Prostate gland (tissue), 2 donors: ENCODE data around the gene ZNRF3. TPM values are rescaled to one million over a fixed set of nuclear protein-coding genes. Genes with fewer than 3 reads are reported as not detected.
"Not testable (repeated sequence)": the region's sequence is repeated elsewhere in the genome, so short reads cannot be mapped to it uniquely, and the experiment has no call there.

Experiments
- DNase-seq: peaks from one replicate; pipeline ENCODE4 v3.0.0-alpha.2; 2019; ENCODE audit warnings: low spot score
- H3K27ac ChIP-seq, 2 donors: fragments of 200-600 bp; sonication (generic); 2 replicates each; pipeline ENCODE4 v1.5.1; 2017 to 2019
- H3K27me3 ChIP-seq: fragments of 200-600 bp; sonication (generic); replicated peaks from 2 replicates; pipeline ENCODE4 v1.5.1; 2019; ENCODE audit not compliant: insufficient read depth
- H3K36me3 ChIP-seq, 2 donors: fragments of 200-600 bp; sonication (generic); 1 replicate in 1 of 2; 2 replicates in 1 of 2; pipeline versions ENCODE4 v1.5.1 to v1.8.1; 2017 to 2019
- H3K4me1 ChIP-seq: fragments of 200-600 bp; sonication (generic); replicated peaks from 2 replicates; pipeline ENCODE4 v1.5.1; 2019
- H3K4me3 ChIP-seq, 2 donors: fragments of 200-600 bp; sonication (generic); 2 replicates each; pipeline ENCODE4 v1.5.1; 2017 to 2019
- H3K9me3 ChIP-seq: fragments of 200-600 bp; sonication (generic); 2 replicates; pipeline ENCODE4 v1.5.1; 2017
- POLR2A ChIP-seq: fragments of 450-650 bp; IDR thresholded peaks from one replicate; pipeline ENCODE4 v1.6.1; 2016; ENCODE audit warnings: antibody characterized with exemption, mild to moderate bottlenecking
- POLR2AphosphoS5 ChIP-seq: sonication (generic); formaldehyde crosslinking; IDR thresholded peaks from one replicate; pipeline ENCODE4 v1.6.1; 2017; ENCODE audit warnings: antibody characterized with exemption
- WGBS: methylation state at CpG from one replicate; pipeline ENCODE4 v1.1.5; 2018; 5-methylcytosine and 5-hydroxymethylcytosine counted together
- intact Hi-C: fragments of 100-400 bp; cut with DNase I; formaldehyde crosslinking; loops from one replicate; pipeline ENCODE4 v1.14.2; 2022
- total RNA-seq, 2 donors: library from RNA; depleted of rRNA; stranded (reverse); fragments of >200 nt; gene quantifications; one replicate each; pipeline ENCODE4 v1.1.0, GENCODE V29; 2016
- TF ChIP-seq, protein P1 (sequence below), 4 experiments: fragments of 200-600 bp in 2 of 4; fragments of 450-650 bp in 2 of 4; sonication (generic) in 2 of 4; IDR thresholded peaks; 1 replicate in 3 of 4; 2 replicates in 1 of 4; pipeline ENCODE4 v1.5.1; 2016 to 2019; ENCODE audit warnings: antibody characterized with exemption in 4 of 4, mild to moderate bottlenecking in 2 of 4, moderate library complexity in 2 of 4

ZNRF3 gene
- total RNA-seq, 2 donors from 2014 or later: 38.5 to 46.1 TPM

DNA sequence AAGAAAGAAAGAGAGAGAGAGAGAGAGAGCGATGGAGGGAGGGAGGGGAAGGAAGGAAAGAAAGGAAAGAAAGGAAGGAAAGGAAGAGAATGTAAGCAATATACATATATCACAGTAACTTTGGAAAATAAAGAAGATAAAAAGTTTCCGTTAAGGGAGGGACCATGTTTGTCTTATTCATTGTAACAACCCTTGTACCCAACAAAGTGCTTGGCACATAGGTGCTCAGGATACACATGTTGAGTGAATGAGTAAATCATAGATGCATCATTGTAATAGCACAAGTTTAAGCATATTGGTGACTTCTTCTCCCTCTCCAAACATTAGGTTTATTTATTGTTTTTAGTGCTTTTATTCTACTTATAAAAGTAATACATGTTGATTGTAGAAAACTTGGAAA lies 39.7 kb upstream of the ZNRF3 start:
- no peaks in the 10 kb centered on the region for H3K4me1 ChIP-seq
- TF ChIP-seq POLR2AphosphoS5 (no peak), POLR2A (no peak)
- TF ChIP-seq, protein P1, sequence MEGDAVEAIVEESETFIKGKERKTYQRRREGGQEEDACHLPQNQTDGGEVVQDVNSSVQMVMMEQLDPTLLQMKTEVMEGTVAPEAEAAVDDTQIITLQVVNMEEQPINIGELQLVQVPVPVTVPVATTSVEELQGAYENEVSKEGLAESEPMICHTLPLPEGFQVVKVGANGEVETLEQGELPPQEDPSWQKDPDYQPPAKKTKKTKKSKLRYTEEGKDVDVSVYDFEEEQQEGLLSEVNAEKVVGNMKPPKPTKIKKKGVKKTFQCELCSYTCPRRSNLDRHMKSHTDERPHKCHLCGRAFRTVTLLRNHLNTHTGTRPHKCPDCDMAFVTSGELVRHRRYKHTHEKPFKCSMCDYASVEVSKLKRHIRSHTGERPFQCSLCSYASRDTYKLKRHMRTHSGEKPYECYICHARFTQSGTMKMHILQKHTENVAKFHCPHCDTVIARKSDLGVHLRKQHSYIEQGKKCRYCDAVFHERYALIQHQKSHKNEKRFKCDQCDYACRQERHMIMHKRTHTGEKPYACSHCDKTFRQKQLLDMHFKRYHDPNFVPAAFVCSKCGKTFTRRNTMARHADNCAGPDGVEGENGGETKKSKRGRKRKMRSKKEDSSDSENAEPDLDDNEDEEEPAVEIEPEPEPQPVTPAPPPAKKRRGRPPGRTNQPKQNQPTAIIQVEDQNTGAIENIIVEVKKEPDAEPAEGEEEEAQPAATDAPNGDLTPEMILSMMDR (IDR thresholded peaks at IDR 0.05): no peak
- no peaks in the 10 kb centered on the region for H3K9me3 ChIP-seq
- no peak overlapping the region for H3K4me3 ChIP-seq
- intact Hi-C loops: no loop called here
- no peaks in the 10 kb centered on the region for H3K27me3 ChIP-seq
- no peak for DNase-seq
- 83% methylated on average over 2 of the region's 2 CpGs for WGBS
- no peak overlapping the region for H3K27ac ChIP-seq
- H3K36me3 ChIP-seq: no peaks in the 10 kb centered on the region

DNA sequence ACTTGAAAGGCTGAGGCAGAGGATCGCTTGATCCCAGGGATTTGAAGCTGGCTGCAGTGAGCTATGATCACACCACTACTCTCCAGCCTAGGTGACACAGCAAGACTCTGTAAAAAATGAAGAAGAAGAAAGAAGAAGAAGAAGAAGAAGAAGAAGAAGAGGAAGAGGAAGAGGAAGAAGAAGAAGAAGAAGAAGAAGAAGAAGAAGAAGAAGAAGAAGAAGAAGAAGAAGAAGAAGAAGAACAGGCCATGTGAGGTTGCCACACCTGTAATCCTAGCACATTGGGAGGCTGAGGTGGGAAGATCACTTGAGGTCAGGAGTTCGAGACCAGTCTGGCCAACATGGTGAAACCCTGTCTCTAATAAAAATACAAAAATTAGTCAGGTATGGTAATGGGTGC lies 39.1 kb upstream of the ZNRF3 start:
- H3K27ac ChIP-seq, H3K36me3 ChIP-seq, DNase-seq, H3K27me3 ChIP-seq, H3K9me3 ChIP-seq, H3K4me3 ChIP-seq, H3K4me1 ChIP-seq, intact Hi-C loops: not testable (repeated sequence)
- 90% methylated on average over 2 of the region's 2 CpGs for WGBS

DNA sequence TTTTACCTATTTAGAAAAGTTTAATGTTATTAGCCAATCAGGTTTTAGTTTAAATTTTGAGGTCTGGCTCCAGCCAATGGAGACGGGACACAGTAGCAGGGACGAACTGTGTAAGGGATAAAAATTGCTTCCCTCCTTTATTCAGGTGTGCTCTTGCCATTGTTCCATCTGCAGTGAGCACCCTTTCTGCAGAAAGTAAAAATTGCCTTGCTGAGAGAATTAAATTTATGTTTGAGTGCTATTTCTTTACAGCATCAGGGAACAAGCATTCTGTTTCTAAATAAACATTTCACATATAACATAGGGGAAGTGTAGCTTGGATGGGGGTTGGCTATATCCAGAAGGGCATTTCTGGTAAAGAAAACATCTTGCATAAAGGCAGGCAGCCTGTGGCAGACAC lies 36.4 kb upstream of the ZNRF3 start:
- Histone ChIP-seq H3K9me3 (no peaks in the 10 kb centered on the region), H3K27me3 (no peaks in the 10 kb centered on the region), H3K36me3 (no peaks in the 10 kb centered on the region), H3K27ac (no peak overlapping the region), H3K4me3 (no peak overlapping the region), H3K4me1 (no peaks in the 10 kb centered on the region)
- 96% methylated on average over 2 of the region's 2 CpGs for WGBS
- no peak for DNase-seq
- intact Hi-C loops: no loop called here
- TF ChIP-seq, protein P1 (IDR thresholded peaks at IDR 0.05): no peak
- no peak for TF ChIP-seq POLR2A
- TF ChIP-seq POLR2AphosphoS5: no peak

DNA sequence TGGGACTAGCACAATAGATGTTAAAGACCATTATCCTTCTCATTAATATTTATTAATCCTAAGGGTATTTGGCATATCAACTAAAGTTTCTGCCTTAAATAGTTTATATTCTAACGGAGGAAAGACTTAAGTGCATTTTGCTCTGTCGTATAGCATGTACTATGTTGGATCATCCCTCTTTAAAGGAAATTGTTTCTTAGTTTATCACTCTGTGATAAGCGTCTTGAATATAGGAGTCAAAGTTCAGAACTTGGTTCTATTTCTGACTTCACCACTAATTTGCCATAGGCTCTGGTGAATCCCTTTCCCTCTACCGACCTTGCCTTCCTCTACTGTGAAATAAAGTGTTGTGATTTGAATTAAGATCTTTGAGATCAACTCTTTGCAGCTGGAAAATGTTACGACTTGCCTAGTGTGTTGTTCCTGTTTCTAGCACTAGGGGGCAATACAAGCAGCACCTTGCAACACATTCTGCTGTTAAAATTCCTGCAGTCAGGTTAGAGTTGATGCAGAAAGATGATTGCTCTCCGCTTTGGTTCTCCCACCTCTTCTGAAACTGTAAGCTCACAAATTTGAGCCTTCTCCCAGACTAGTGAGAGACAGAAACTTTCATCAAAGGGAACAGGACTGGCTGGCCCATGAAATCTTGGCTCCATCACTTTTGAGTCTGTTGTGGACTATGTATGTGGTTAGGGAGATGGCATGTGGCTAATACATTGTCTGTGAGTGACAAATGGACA lies 27.8 kb upstream of the ZNRF3 start:
- peak; percentile 75 for DNase-seq
- intact Hi-C loops: loop anchor here (2.0 to 5.0 kb wide), 2 partner anchors 185 to 297 kb away; no protein-coding TSS in a partner anchor
- Histone ChIP-seq H3K4me1 (no peaks in the 10 kb centered on the region), H3K27ac (no peak overlapping the region), H3K9me3 (no peaks in the 10 kb centered on the region), H3K27me3 (no peaks in the 10 kb centered on the region), H3K4me3 (no peak overlapping the region), H3K36me3 (no peaks in the 10 kb centered on the region)
- TF ChIP-seq POLR2A (no peak), POLR2AphosphoS5 (peak; percentile 76)
- TF ChIP-seq, protein P1 (IDR thresholded peaks at IDR 0.05): peak; percentile 69 to 95 (median 91)
- WGBS: 25% methylated on average over 6 of the region's 6 CpGs

DNA sequence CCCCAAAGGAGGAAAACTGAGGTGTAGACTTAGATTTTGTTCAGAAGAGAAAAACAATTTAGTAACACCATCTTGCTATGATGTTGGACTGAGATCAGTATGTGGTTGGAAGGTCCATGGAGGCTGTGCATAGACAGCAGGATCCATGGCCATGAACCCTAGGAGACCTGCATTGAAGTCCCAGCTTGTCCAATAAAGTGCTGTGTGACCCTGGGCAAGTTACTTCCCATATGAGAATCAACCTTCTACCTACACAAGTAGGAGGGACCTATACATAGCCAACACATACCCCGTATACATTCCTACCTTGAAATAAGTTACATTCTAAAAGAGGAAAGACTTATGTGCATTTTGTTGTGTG lies 27.3 kb upstream of the ZNRF3 start:
- no peaks in the 10 kb centered on the region for H3K27me3 ChIP-seq
- TF ChIP-seq POLR2A (no peak), POLR2AphosphoS5 (no peak)
- TF ChIP-seq, protein P1 (IDR thresholded peaks at IDR 0.05): no peak
- no peaks in the 10 kb centered on the region for H3K4me1 ChIP-seq
- no peak overlapping the region for H3K4me3 ChIP-seq
- intact Hi-C loops: loop anchor here (5.0 kb wide), 1 partner anchor 296 kb away; no protein-coding TSS in a partner anchor
- no peaks in the 10 kb centered on the region for H3K9me3 ChIP-seq
- no peak for DNase-seq
- 94% methylated on average over 1 of the region's 1 CpG for WGBS
- H3K27ac ChIP-seq: no peak overlapping the region
- no peaks in the 10 kb centered on the region for H3K36me3 ChIP-seq
